HepG2 (cell line): ENCODE data around the gene PUS7. TPM values are rescaled to one million over a fixed set of nuclear protein-coding genes. Genes with fewer than 3 reads are reported as not detected.

Experiments used
- ATAC-seq: fragments of 200-7000 bp; cut with Tn5 transposase; 3 replicates; pipeline ENCODE4 v1.9.1; 2020; ENCODE audit warnings: mild to moderate bottlenecking, moderate library complexity
- BruUV-seq: library from RNA; stranded (reverse); fragments of 400-500 nt; replicated peaks from 2 replicates; lab custom pipeline; 2021; lab: Mats Ljungman, UMichigan
- CTCF ChIA-PET: fragments of 300-600 bp; formaldehyde crosslinking; extraction: SDS; loops from one replicate; lab custom pipeline; 2021; ENCODE audit warnings: low total read pairs, inconsistent platforms, low intra/inter-chr PET ratio; lab: Yijun Ruan, JAX
- POLR2A ChIA-PET: fragments of 350-600 bp; sonication (Branson Sonifier 250); formaldehyde crosslinking; loops from one replicate; lab custom pipeline; 2020; ENCODE audit warnings: antibody characterized with exemption, inconsistent platforms; lab: Yijun Ruan, JAX
- DNase-seq: peaks from one replicate; pipeline ENCODE4 v3.0.0-alpha.2; 2015; ENCODE audit warnings: low spot score
- FAIRE-seq: peaks from 3 replicates; lab custom pipeline; 2011; peaks lifted over from hg19 to GRCh38; lab: Jason Lieb, UNC
- H2AFZ ChIP-seq: one replicate; pipeline ENCODE4 v1.6.1; 2011; ENCODE audit warnings: low read length, inconsistent platforms
- H3K27ac ChIP-seq: fragments of 300-600 bp; 3 replicates; pipeline ENCODE4 v1.8.0; 2011; ENCODE audit warnings: mixed run types, mild to moderate bottlenecking, mixed read lengths, low read length, inconsistent platforms; ENCODE audit not compliant: insufficient read depth; ENCODE audit errors: extremely low read length
- H3K27me3 ChIP-seq, 2 experiments: fragments of 200-600 bp in 1 of 2; 2 replicates in 1 of 2; 3 replicates in 1 of 2; pipeline versions ENCODE4 v1.6.0 to v1.8.0; 2011; ENCODE audit warnings: low read length in 2 of 2, mild to moderate bottlenecking in 2 of 2, moderate library complexity in 2 of 2, inconsistent platforms in 1 of 2; ENCODE audit not compliant: insufficient read depth in 2 of 2, control insufficient read depth in 1 of 2
- H3K36me3 ChIP-seq, 2 experiments: fragments of 200-600 bp in 1 of 2; replicated peaks in 1 of 2; 2 replicates in 1 of 2; 3 replicates in 1 of 2; pipeline versions ENCODE4 v1.5.1 to v1.8.0; 2011; ENCODE audit warnings: low read length in 2 of 2, inconsistent platforms in 1 of 2; ENCODE audit not compliant: insufficient read depth in 2 of 2, control insufficient read depth in 1 of 2
- H3K4me1 ChIP-seq: 2 replicates; pipeline ENCODE4 v1.5.1; 2012; ENCODE audit warnings: low read length, inconsistent platforms; ENCODE audit not compliant: insufficient read depth
- H3K4me2 ChIP-seq: 2 replicates; pipeline ENCODE4 v1.6.0; 2011; ENCODE audit warnings: low read depth, low read length, inconsistent platforms
- H3K4me3 ChIP-seq, 3 experiments: fragments of 200-600 bp in 1 of 3; sonication (generic), shearing (Covaris generic) in 1 of 3; replicated peaks in 1 of 3; 2 replicates each; pipeline ENCODE4 v1.5.1; 2011 to 2016; ENCODE audit warnings: low read length in 3 of 3, inconsistent platforms in 2 of 3, low read depth in 2 of 3, mild to moderate bottlenecking in 2 of 3, control low read depth in 1 of 3, mixed read lengths in 1 of 3; ENCODE audit not compliant: insufficient read depth in 1 of 3
- H3K79me2 ChIP-seq: one replicate; pipeline ENCODE4 v1.6.1; 2011; ENCODE audit warnings: low read length, inconsistent platforms; ENCODE audit not compliant: insufficient read depth
- H3K9ac ChIP-seq: 2 replicates; pipeline ENCODE4 v1.6.0; 2011; ENCODE audit warnings: mild to moderate bottlenecking, low read depth, low read length, inconsistent platforms; ENCODE audit not compliant: insufficient read depth
- H3K9me3 ChIP-seq: 2 replicates; pipeline ENCODE4 v1.5.1; 2012; ENCODE audit warnings: mild to moderate bottlenecking, low read length
- H4K20me1 ChIP-seq: 2 replicates; pipeline ENCODE4 v1.6.0; 2011; ENCODE audit warnings: inconsistent platforms, mild to moderate bottlenecking, low read length, moderate library complexity; ENCODE audit not compliant: insufficient read depth
- ARID5B ChIP-seq: IDR thresholded peaks from 2 replicates; pipeline ENCODE4 v1.4.0; 2020; ENCODE audit warnings: mild to moderate bottlenecking, missing genetic modification reagents
- BATF2 ChIP-seq: sonication (generic); formaldehyde crosslinking; IDR thresholded peaks from 2 replicates; pipeline ENCODE4 v1.8.0; 2022; ENCODE audit warnings: mild to moderate bottlenecking, missing genetic modification reagents, moderate library complexity
- FOXJ3 ChIP-seq: sonication (generic); formaldehyde crosslinking; IDR thresholded peaks from 2 replicates; pipeline ENCODE4 v1.4.0; 2020; ENCODE audit warnings: missing genetic modification reagents, mild to moderate bottlenecking, borderline replicate concordance
- FOXK2 ChIP-seq: fragments of 450-650 bp; IDR thresholded peaks from 2 replicates; pipeline ENCODE4 v1.6.1; 2016
- HOXA9 ChIP-seq: sonication (generic); formaldehyde crosslinking; IDR thresholded peaks from 2 replicates; pipeline ENCODE4 v1.8.1; 2022; ENCODE audit warnings: missing genetic modification reagents, mild to moderate bottlenecking, moderate library complexity, borderline replicate concordance
- MYNN ChIP-seq: sonication (generic); formaldehyde crosslinking; IDR thresholded peaks from 2 replicates; pipeline ENCODE4 v1.4.0; 2020; ENCODE audit warnings: mild to moderate bottlenecking, low read depth, missing genetic modification reagents
- RELA ChIP-seq: sonication (generic); formaldehyde crosslinking; IDR thresholded peaks from 2 replicates; pipeline ENCODE4 v1.4.0; 2020; ENCODE audit warnings: missing genetic modification reagents
- SNAPC2 ChIP-seq: sonication (generic); formaldehyde crosslinking; IDR thresholded peaks from 2 replicates; pipeline ENCODE4 v1.8.1; 2022; ENCODE audit warnings: mild to moderate bottlenecking, missing genetic modification reagents
- TFDP2 ChIP-seq: sonication (generic); formaldehyde crosslinking; IDR thresholded peaks from 2 replicates; pipeline ENCODE4 v1.4.0; 2020; ENCODE audit warnings: missing genetic modification reagents
- U2AF1 ChIP-seq: fragments of 200-400 bp; formaldehyde crosslinking; optimal IDR thresholded peaks from 2 replicates; pipeline ENCODE3; 2017; ENCODE audit warnings: mild to moderate bottlenecking, low read depth, low read length
- ZNF18 ChIP-seq: sonication (generic); formaldehyde crosslinking; IDR thresholded peaks from 2 replicates; pipeline ENCODE4 v1.8.0; 2022; ENCODE audit warnings: mild to moderate bottlenecking, missing genetic modification reagents; ENCODE audit not compliant: insufficient replicate concordance
- ZNF672 ChIP-seq: sonication (generic); formaldehyde crosslinking; IDR thresholded peaks from 2 replicates; pipeline ENCODE4 v1.8.1; 2022; ENCODE audit warnings: missing genetic modification reagents
- ZNF879 ChIP-seq: sonication (generic); formaldehyde crosslinking; IDR thresholded peaks from 2 replicates; pipeline ENCODE4 v1.8.1; 2023; ENCODE audit warnings: missing genetic modification reagents
- ZSCAN21 ChIP-seq: sonication (generic); formaldehyde crosslinking; IDR thresholded peaks from 2 replicates; pipeline ENCODE4 v1.8.0; 2022; ENCODE audit warnings: mild to moderate bottlenecking, missing genetic modification reagents, moderate library complexity, borderline replicate concordance
- WGBS: methylation state at CpG from one replicate; pipeline ENCODE4 v1.1.6; 2017; ENCODE audit warnings: low lambda C conversion rate; 5-methylcytosine and 5-hydroxymethylcytosine counted together
- in situ Hi-C: cut with HindIII; loops from 2 replicates; pipeline ENCODE4 v1.10.0; 2017; ENCODE audit warnings: low pct_unique_long_range_greater_than_20kb; ENCODE audit not compliant: extremely low pct_ligation_motif_present
- intact Hi-C: fragments of 100-400 bp; cut with micrococcal nuclease; formaldehyde crosslinking; loops from one replicate; pipeline ENCODE4 v1.10.0; 2022; ENCODE audit not compliant: unreplicated experiment
- polyA plus RNA-seq, 8 experiments: library from polyadenylated mRNA; depleted of rRNA in 3 of 8; stranded (reverse) in 7 of 8; unstranded in 1 of 8; fragments of >200 nt; fragmentation: Illumina TruSeq in 4 of 8; extraction: Trizol in 4 of 8; gene quantifications; 2 replicates each; pipeline versions ENCODE4 v1.2.1 to v1.2.3, GENCODE V29; 2011 to 2016; ENCODE audit warnings: low read depth in 4 of 8, missing spikeins in 1 of 8, mixed read lengths in 1 of 8; ENCODE audit not compliant: insufficient read depth in 1 of 8
- total RNA-seq, 5 experiments: library from RNA; depleted of rRNA; stranded (reverse); fragments of >200 nt; fragmentation: Illumina TruSeq; extraction: Trizol; gene quantifications; 2 replicates each; pipeline ENCODE4 v1.2.3, GENCODE V29; 2016; ENCODE audit warnings: low read depth in 1 of 5
- TF ChIP-seq, protein P1 (sequence below): sonication (generic); formaldehyde crosslinking; IDR thresholded peaks from 2 replicates; pipeline ENCODE4 v1.8.0; 2022; ENCODE audit warnings: mild to moderate bottlenecking, missing genetic modification reagents, moderate library complexity
- TF ChIP-seq, protein P2 (sequence below): sonication (generic); formaldehyde crosslinking; conservative IDR thresholded peaks from 2 replicates; pipeline ENCODE4 v1.4.0; 2020; ENCODE audit warnings: missing genetic modification reagents

Gene PUS7
- total and polyA plus RNA-seq, 2 of the 13 experiments (the other 11 are each of a cell fraction or from before 2014, with no cell fraction given): 14.4 to 41.2 TPM

DNA sequence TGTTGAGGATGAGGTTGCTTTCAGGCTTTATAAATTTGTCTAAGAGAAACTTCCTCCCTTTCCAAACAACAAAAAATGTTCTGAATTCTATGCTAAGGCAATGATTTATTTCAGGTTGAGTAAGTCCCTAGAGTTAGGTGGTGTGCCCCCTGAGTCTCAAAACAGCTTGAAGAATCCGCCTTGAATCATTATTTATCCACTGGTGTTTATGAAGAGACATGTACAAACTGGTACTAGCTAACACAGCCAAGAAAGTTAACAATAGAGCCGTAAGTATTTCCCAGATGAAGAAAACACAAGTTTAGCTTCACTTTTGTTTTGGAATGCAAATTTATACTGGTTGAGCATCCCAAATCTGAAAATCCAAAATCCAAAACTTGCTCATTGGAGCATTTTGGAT is 67.2 kb downstream of the PUS7 start:
- Histone ChIP-seq H3K79me2 (no peaks in the 10 kb centered on the region), H2AFZ (no peak overlapping the region), H3K4me2 (no peak overlapping the region), H3K36me3 (peaks cover 0 to 14% of the 10 kb centered on the region in 2 experiments; a peak in 3 of 5 replicates), H3K9me3 (no peaks in the 10 kb centered on the region), H3K4me1 (no peaks in the 10 kb centered on the region), H3K27ac (no peak overlapping the region), H3K4me3 (no peak overlapping the region), H3K27me3 (no peaks in the 10 kb centered on the region), H3K9ac (no peak overlapping the region), H4K20me1 (no peaks in the 10 kb centered on the region)
- 88% methylated on average over 2 of the region's 2 CpGs for WGBS
- intact Hi-C loops (no loop called here), in situ Hi-C loops (no loop called here)
- no peak for FAIRE-seq
- ChIA-PET CTCF (no interaction called here), POLR2A (no interaction called here)
- no TSS peak for BruUV-seq
- no peak for ATAC-seq
- DNase-seq: no peak
- TF ChIP-seq RELA (CRISPR knock-in tag) (no peak), HOXA9 (CRISPR knock-in tag) (no peak), ZNF879 (CRISPR knock-in tag) (no peak), BATF2 (CRISPR knock-in tag) (no peak), ZNF672 (CRISPR knock-in tag) (no peak), ARID5B (CRISPR knock-in tag) (no peak), MYNN (CRISPR knock-in tag) (no peak), FOXK2 (no peak), FOXJ3 (CRISPR knock-in tag) (no peak), U2AF1 (no peak), TFDP2 (CRISPR knock-in tag) (no peak), SNAPC2 (no peak), ZSCAN21 (CRISPR knock-in tag) (no peak), ZNF18 (CRISPR knock-in tag) (no peak)
- TF ChIP-seq, protein P1, sequence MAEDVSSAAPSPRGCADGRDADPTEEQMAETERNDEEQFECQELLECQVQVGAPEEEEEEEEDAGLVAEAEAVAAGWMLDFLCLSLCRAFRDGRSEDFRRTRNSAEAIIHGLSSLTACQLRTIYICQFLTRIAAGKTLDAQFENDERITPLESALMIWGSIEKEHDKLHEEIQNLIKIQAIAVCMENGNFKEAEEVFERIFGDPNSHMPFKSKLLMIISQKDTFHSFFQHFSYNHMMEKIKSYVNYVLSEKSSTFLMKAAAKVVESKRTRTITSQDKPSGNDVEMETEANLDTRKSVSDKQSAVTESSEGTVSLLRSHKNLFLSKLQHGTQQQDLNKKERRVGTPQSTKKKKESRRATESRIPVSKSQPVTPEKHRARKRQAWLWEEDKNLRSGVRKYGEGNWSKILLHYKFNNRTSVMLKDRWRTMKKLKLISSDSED (CRISPR knock-in tag): no peak
- TF ChIP-seq, protein P2, sequence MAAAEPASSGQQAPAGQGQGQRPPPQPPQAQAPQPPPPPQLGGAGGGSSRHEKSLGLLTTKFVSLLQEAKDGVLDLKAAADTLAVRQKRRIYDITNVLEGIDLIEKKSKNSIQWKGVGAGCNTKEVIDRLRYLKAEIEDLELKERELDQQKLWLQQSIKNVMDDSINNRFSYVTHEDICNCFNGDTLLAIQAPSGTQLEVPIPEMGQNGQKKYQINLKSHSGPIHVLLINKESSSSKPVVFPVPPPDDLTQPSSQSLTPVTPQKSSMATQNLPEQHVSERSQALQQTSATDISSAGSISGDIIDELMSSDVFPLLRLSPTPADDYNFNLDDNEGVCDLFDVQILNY (CRISPR knock-in tag): no peak
